H9 (cell line): ENCODE results near the gene SPDYE18. TPM values are rescaled to one million over a fixed set of nuclear protein-coding genes. Genes with fewer than 3 reads are reported as not detected.
"Not testable (repeated sequence)": the region's sequence is repeated elsewhere in the genome, so short reads cannot be mapped to it uniquely, and the experiment has no call there.

Source experiments
- DNase-seq: peaks from one replicate; pipeline ENCODE4 v3.0.0-alpha.2; 2017
- H2AFZ ChIP-seq: one replicate; pipeline ENCODE4 v1.6.1; 2013; ENCODE audit warnings: mild to moderate bottlenecking, low read length, control low read depth, moderate library complexity
- H2AK5ac ChIP-seq: 2 replicates; pipeline ENCODE4 v1.6.1; 2013; ENCODE audit warnings: low read length, control low read depth, mixed read lengths; ENCODE audit not compliant: insufficient read length
- H2BK120ac ChIP-seq: one replicate; pipeline ENCODE4 v1.6.1; 2013; ENCODE audit warnings: low read depth, mild to moderate bottlenecking, low read length, control low read depth, inconsistent platforms; ENCODE audit not compliant: poor library complexity, severe bottlenecking
- H2BK12ac ChIP-seq: 2 replicates; pipeline ENCODE4 v1.6.1; 2013; ENCODE audit warnings: low read length, control low read depth, mixed read lengths, low read depth; ENCODE audit not compliant: insufficient read length
- H2BK15ac ChIP-seq: 2 replicates; pipeline ENCODE4 v1.6.1; 2013; ENCODE audit warnings: low read depth, low read length, control low read depth
- H2BK20ac ChIP-seq: one replicate; pipeline ENCODE4 v1.6.1; 2013; ENCODE audit warnings: low read depth, mild to moderate bottlenecking, low read length, control low read depth, inconsistent platforms; ENCODE audit not compliant: poor library complexity, severe bottlenecking
- H2BK5ac ChIP-seq: 2 replicates; pipeline ENCODE4 v1.6.1; 2013; ENCODE audit warnings: low read length, control low read depth, mixed read lengths; ENCODE audit not compliant: insufficient read length
- H3K14ac ChIP-seq: 2 replicates; pipeline ENCODE4 v1.6.1; 2013; ENCODE audit warnings: low read length, control low read depth; ENCODE audit not compliant: insufficient read depth
- H3K18ac ChIP-seq: 2 replicates; pipeline ENCODE4 v1.6.1; 2013; ENCODE audit warnings: low read depth, mild to moderate bottlenecking, mixed read lengths, low read length, control low read depth; ENCODE audit not compliant: insufficient read length
- H3K23ac ChIP-seq: 2 replicates; pipeline ENCODE4 v1.6.1; 2013; ENCODE audit warnings: low read length, control low read depth, mixed read lengths, low read depth; ENCODE audit not compliant: insufficient read length
- H3K23me2 ChIP-seq: 2 replicates; pipeline ENCODE4 v1.6.1; 2013; ENCODE audit warnings: low read depth, mild to moderate bottlenecking, mixed read lengths, low read length, control low read depth; ENCODE audit not compliant: insufficient read length, poor library complexity, severe bottlenecking
- H3K27ac ChIP-seq: 2 replicates; pipeline ENCODE4 v1.5.1; 2013; ENCODE audit warnings: low read length, control low read depth, mixed read lengths, low read depth; ENCODE audit not compliant: insufficient read length
- H3K27me3 ChIP-seq: 2 replicates; pipeline ENCODE4 v1.6.1; 2013; ENCODE audit warnings: low read length, control low read depth, inconsistent platforms; ENCODE audit not compliant: insufficient read depth
- H3K4ac ChIP-seq: 2 replicates; pipeline ENCODE4 v1.6.1; 2013; ENCODE audit warnings: low read depth, mild to moderate bottlenecking, control low read depth, inconsistent platforms, low read length, moderate library complexity
- H3K4me1 ChIP-seq: 2 replicates; pipeline ENCODE4 v1.6.1; 2013; ENCODE audit warnings: low read length, control low read depth, inconsistent platforms; ENCODE audit not compliant: insufficient read depth
- H3K4me2 ChIP-seq: 2 replicates; pipeline ENCODE4 v1.6.1; 2013; ENCODE audit warnings: low read length, control low read depth, mixed read lengths; ENCODE audit not compliant: insufficient read length, insufficient read depth
- H3K56ac ChIP-seq: 2 replicates; pipeline ENCODE4 v1.6.1; 2013; ENCODE audit warnings: low read depth, mild to moderate bottlenecking, mixed read lengths, low read length, control low read depth; ENCODE audit not compliant: insufficient read length
- H3K79me1 ChIP-seq: 2 replicates; pipeline ENCODE4 v1.6.1; 2013; ENCODE audit warnings: low read depth, mild to moderate bottlenecking, moderate library complexity, low read length, control low read depth, inconsistent platforms; ENCODE audit not compliant: insufficient read depth, poor library complexity, severe bottlenecking
- H3K79me2 ChIP-seq: 2 replicates; pipeline ENCODE4 v1.6.1; 2013; ENCODE audit warnings: low read length, control low read depth, inconsistent platforms; ENCODE audit not compliant: insufficient read depth
- H3K9ac ChIP-seq: 2 replicates; pipeline ENCODE4 v1.6.1; 2013; ENCODE audit warnings: low read length, control low read depth, mixed read lengths; ENCODE audit not compliant: insufficient read length; ENCODE audit errors: extremely low read depth
- H3K9me3 ChIP-seq: one replicate; pipeline ENCODE4 v1.6.1; 2013; ENCODE audit warnings: low read depth, low read length, inconsistent platforms; ENCODE audit not compliant: control insufficient read depth
- H3T11ph ChIP-seq: one replicate; pipeline ENCODE4 v1.6.1; 2013; ENCODE audit warnings: mild to moderate bottlenecking, low read length, control low read depth, inconsistent platforms
- H4K20me1 ChIP-seq: one replicate; pipeline ENCODE4 v1.6.1; 2013; ENCODE audit not compliant: control insufficient read depth, insufficient read length, insufficient read depth
- H4K5ac ChIP-seq: 2 replicates; pipeline ENCODE4 v1.6.1; 2013; ENCODE audit warnings: low read depth, mild to moderate bottlenecking, mixed read lengths, low read length, control low read depth; ENCODE audit not compliant: insufficient read length
- H4K8ac ChIP-seq: replicated peaks from 2 replicates; pipeline ENCODE4 v1.6.1; 2013; ENCODE audit warnings: low read length, control low read depth, mixed read lengths, low read depth; ENCODE audit not compliant: insufficient read length
- H4K91ac ChIP-seq: 2 replicates; pipeline ENCODE4 v1.6.1; 2013; ENCODE audit warnings: low read depth, mild to moderate bottlenecking, moderate library complexity, mixed read lengths, low read length, control low read depth; ENCODE audit not compliant: insufficient read length
- H3K27ac Mint-ChIP-seq, 3 experiments: 2 replicates in 2 of 3; 3 replicates in 1 of 3; pipeline ENCODE4 v1.8.0; 2020 to 2021; ENCODE audit warnings: mixed read lengths in 3 of 3, mild to moderate bottlenecking in 1 of 3, moderate library complexity in 1 of 3
- H3K27me3 Mint-ChIP-seq: 2 replicates; pipeline ENCODE4 v1.8.0; 2021; ENCODE audit warnings: low read depth, mild to moderate bottlenecking, moderate library complexity, mixed read lengths
- H3K36me3 Mint-ChIP-seq, 3 experiments: 2 replicates in 2 of 3; 3 replicates in 1 of 3; pipeline ENCODE4 v1.8.0; 2020 to 2021; ENCODE audit warnings: low read depth in 3 of 3, mixed read lengths in 3 of 3; ENCODE audit not compliant: insufficient read depth in 1 of 3
- H3K4me1 Mint-ChIP-seq, 2 experiments: 2 replicates each; pipeline ENCODE4 v1.8.0; 2020; ENCODE audit warnings: mixed read lengths in 2 of 2
- H3K4me3 Mint-ChIP-seq, 2 experiments: 2 replicates in 1 of 2; 3 replicates in 1 of 2; pipeline ENCODE4 v1.8.0; 2020 to 2021; ENCODE audit warnings: mild to moderate bottlenecking in 2 of 2, mixed read lengths in 2 of 2, moderate library complexity in 1 of 2
- H3K9me3 Mint-ChIP-seq, 2 experiments: 2 replicates in 1 of 2; 3 replicates in 1 of 2; pipeline ENCODE4 v1.8.0; 2020; ENCODE audit warnings: mild to moderate bottlenecking in 2 of 2, mixed read lengths in 2 of 2, moderate library complexity in 1 of 2
- WGBS: extraction: QIAGEN DNeasy Blood & Tissue Kit; methylation state at CpG from one replicate; pipeline ENCODE4 v1.1.7; 2013; ENCODE audit warnings: missing lambda C conversion rate, low lambda C conversion rate, mixed read lengths; ENCODE audit not compliant: insufficient read length; ENCODE audit errors: extremely low coverage; 5-methylcytosine and 5-hydroxymethylcytosine counted together
- total RNA-seq: library from RNA; stranded (reverse); gene quantifications from 2 replicates; pipeline ENCODE4 v1.2.1, GENCODE V29; 2021

SPDYE18 gene
- total RNA-seq, 1 experiment from 2014 or later = not detected

- H2AFZ ChIP-seq, H3K4me1 Mint-ChIP-seq, H4K5ac ChIP-seq, H3K27ac ChIP-seq, H2BK12ac ChIP-seq, H4K8ac ChIP-seq, H3K23ac ChIP-seq, H3K79me2 ChIP-seq, H3K4me1 ChIP-seq, H3K27me3 ChIP-seq, H3K9me3 ChIP-seq, DNase-seq, H3K4ac ChIP-seq, H3K23me2 ChIP-seq, H2BK20ac ChIP-seq, H3K18ac ChIP-seq, H2BK15ac ChIP-seq, H2BK5ac ChIP-seq, H2AK5ac ChIP-seq, H3K79me1 ChIP-seq, H3T11ph ChIP-seq, H4K20me1 ChIP-seq, H3K14ac ChIP-seq, H2BK120ac ChIP-seq, H3K9ac ChIP-seq, H3K4me3 Mint-ChIP-seq, H3K56ac ChIP-seq, H3K27ac Mint-ChIP-seq, H3K4me2 ChIP-seq, H4K91ac ChIP-seq, H3K27me3 Mint-ChIP-seq: not testable (repeated sequence)
- H3K36me3 Mint-ChIP-seq = peaks cover 14 to 24% (median 23%) of the 10 kb centered on the region in 3 experiments
- no CpG with 5 or more reads among the region's 2 CpGs for WGBS
- peaks cover 16 to 17% of the 10 kb centered on the region in 2 experiments for H3K9me3 Mint-ChIP-seq
These were observed 29.9 kb upstream of the SPDYE18 start for GRCh38 chr7:77092301-77092700.

- not testable (repeated sequence) for H3K18ac ChIP-seq, H2BK15ac ChIP-seq, H3K36me3 Mint-ChIP-seq, H3K27me3 ChIP-seq, H4K91ac ChIP-seq, H2BK120ac ChIP-seq, DNase-seq, H2BK12ac ChIP-seq, H3K4me3 Mint-ChIP-seq, H3K4me2 ChIP-seq, H3K56ac ChIP-seq, H2AFZ ChIP-seq, H3K79me1 ChIP-seq, H2AK5ac ChIP-seq, H4K5ac ChIP-seq, H3K4me1 ChIP-seq, H3K27ac Mint-ChIP-seq, H3K27me3 Mint-ChIP-seq, H3K23ac ChIP-seq, H3K79me2 ChIP-seq, H3K4ac ChIP-seq, H3K9me3 ChIP-seq, H3K4me1 Mint-ChIP-seq, H3K23me2 ChIP-seq, H3T11ph ChIP-seq, H3K9me3 Mint-ChIP-seq, H3K9ac ChIP-seq, H4K20me1 ChIP-seq, H3K27ac ChIP-seq, H3K14ac ChIP-seq, H2BK20ac ChIP-seq, H4K8ac ChIP-seq, H2BK5ac ChIP-seq
- no CpG with 5 or more reads among the region's 1 CpG for WGBS
These were observed 19.8 kb upstream of the SPDYE18 start for GRCh38 chr7:77082192-77082591.
